HepG2 (cell line): ENCODE measurements around the gene MYO15A. TPM values are rescaled to one million over a fixed set of nuclear protein-coding genes. Genes with fewer than 3 reads are reported as not detected.
A peak's percentile ranks its signal among the peaks of the same experiment; 100 is the strongest.

Experiments
- CERS6 ChIP-seq: sonication (generic); formaldehyde crosslinking; IDR thresholded peaks from 2 replicates; pipeline ENCODE4 v1.5.0; 2020; ENCODE audit warnings: missing genetic modification reagents
- MAF1 ChIP-seq: sonication (generic); formaldehyde crosslinking; IDR thresholded peaks from 2 replicates; pipeline ENCODE4 v1.5.0; 2020; ENCODE audit warnings: missing genetic modification reagents, borderline replicate concordance
- MED1 ChIP-seq: sonication (generic); formaldehyde crosslinking; IDR thresholded peaks from 2 replicates; pipeline ENCODE4 v1.4.0; 2020; ENCODE audit warnings: missing genetic modification reagents
- MXI1 ChIP-seq: IDR thresholded peaks from 3 replicates; pipeline ENCODE4 v1.6.1; 2012; ENCODE audit warnings: low read depth, low read length, inconsistent platforms, borderline replicate concordance
- SCMH1 ChIP-seq: sonication (generic); formaldehyde crosslinking; IDR thresholded peaks from 2 replicates; pipeline ENCODE4 v1.9.0; 2021; ENCODE audit warnings: missing genetic modification reagents, mild to moderate bottlenecking, borderline replicate concordance
- ZNF275 ChIP-seq: sonication (generic); formaldehyde crosslinking; IDR thresholded peaks from 2 replicates; pipeline ENCODE4 v1.8.0; 2022; ENCODE audit warnings: missing genetic modification reagents, mild to moderate bottlenecking, inconsistent platforms, borderline replicate concordance
- ZNF768 ChIP-seq: sonication (generic); formaldehyde crosslinking; IDR thresholded peaks from 2 replicates; pipeline ENCODE4 v1.4.0; 2020; ENCODE audit warnings: missing genetic modification reagents
- polyA plus RNA-seq, 8 experiments: library from polyadenylated mRNA; depleted of rRNA in 3 of 8; stranded (reverse) in 7 of 8; unstranded in 1 of 8; fragments of >200 nt; fragmentation: Illumina TruSeq in 4 of 8; extraction: Trizol in 4 of 8; gene quantifications; 2 replicates each; pipeline versions ENCODE4 v1.2.1 to v1.2.3, GENCODE V29; 2011 to 2016; ENCODE audit warnings: low read depth in 4 of 8, missing spikeins in 1 of 8, mixed read lengths in 1 of 8; ENCODE audit not compliant: insufficient read depth in 1 of 8
- total RNA-seq, 5 experiments: library from RNA; depleted of rRNA; stranded (reverse); fragments of >200 nt; fragmentation: Illumina TruSeq; extraction: Trizol; gene quantifications; 2 replicates each; pipeline ENCODE4 v1.2.3, GENCODE V29; 2016; ENCODE audit warnings: low read depth in 1 of 5
- TF ChIP-seq, protein P1 (sequence below): sonication (generic); formaldehyde crosslinking; IDR thresholded peaks from 2 replicates; pipeline ENCODE4 v1.4.0; 2020; ENCODE audit warnings: missing genetic modification reagents
- TF ChIP-seq, protein P2 (sequence below): sonication (generic); formaldehyde crosslinking; IDR thresholded peaks from 2 replicates; pipeline ENCODE4 v1.8.0; 2022; ENCODE audit warnings: mild to moderate bottlenecking, missing genetic modification reagents, moderate library complexity

The MYO15A gene
- total and polyA plus RNA-seq, 2 of the 13 experiments (the other 11 are each of a cell fraction or from before 2014, with no cell fraction given), result 0.07 to 0.20 TPM

DNA sequence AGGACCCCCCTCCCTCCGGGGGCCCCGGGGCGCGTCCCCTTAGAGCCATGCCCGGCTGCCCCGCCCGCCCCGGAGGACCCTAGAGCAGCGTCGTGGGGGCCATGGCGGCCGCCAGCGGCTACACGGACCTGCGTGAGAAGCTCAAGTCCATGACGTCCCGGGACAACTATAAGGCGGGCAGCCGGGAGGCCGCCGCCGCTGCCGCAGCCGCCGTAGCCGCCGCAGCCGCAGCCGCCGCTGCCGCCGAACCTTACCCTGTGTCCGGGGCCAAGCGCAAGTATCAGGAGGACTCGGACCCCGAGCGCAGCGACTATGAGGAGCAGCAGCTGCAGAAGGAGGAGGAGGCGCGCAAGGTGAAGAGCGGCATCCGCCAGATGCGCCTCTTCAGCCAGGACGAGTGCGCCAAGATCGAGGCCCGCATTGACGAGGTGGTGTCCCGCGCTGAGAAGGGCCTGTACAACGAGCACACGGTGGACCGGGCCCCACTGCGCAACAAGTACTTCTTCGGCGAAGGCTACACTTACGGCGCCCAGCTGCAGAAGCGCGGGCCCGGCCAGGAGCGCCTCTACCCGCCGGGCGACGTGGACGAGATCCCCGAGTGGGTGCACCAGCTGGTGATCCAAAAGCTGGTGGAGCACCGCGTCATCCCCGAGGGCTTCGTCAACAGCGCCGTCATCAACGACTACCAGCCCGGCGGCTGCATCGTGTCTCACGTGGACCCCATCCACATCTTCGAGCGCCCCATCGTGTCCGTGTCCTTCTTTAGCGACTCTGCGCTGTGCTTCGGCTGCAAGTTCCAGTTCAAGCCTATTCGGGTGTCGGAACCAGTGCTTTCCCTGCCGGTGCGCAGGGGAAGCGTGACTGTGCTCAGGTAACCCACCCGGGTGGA lies 75.8 kb downstream of the MYO15A start (continued):
- TF ChIP-seq ZNF275 (CRISPR knock-in tag) (no peak), SCMH1 (CRISPR knock-in tag) (no peak), MED1 (CRISPR knock-in tag) (no peak), CERS6 (CRISPR knock-in tag) (no peak), MXI1 (0 out of 3 replicates have a peak, but pooled peaks have one; percentile 22), MAF1 (CRISPR knock-in tag) (0 out of 2 replicates have a peak, but pooled peaks have one; percentile 28), ZNF768 (CRISPR knock-in tag) (0 out of 2 replicates have a peak, but pooled peaks have one; percentile 6)
- TF ChIP-seq, protein P1, sequence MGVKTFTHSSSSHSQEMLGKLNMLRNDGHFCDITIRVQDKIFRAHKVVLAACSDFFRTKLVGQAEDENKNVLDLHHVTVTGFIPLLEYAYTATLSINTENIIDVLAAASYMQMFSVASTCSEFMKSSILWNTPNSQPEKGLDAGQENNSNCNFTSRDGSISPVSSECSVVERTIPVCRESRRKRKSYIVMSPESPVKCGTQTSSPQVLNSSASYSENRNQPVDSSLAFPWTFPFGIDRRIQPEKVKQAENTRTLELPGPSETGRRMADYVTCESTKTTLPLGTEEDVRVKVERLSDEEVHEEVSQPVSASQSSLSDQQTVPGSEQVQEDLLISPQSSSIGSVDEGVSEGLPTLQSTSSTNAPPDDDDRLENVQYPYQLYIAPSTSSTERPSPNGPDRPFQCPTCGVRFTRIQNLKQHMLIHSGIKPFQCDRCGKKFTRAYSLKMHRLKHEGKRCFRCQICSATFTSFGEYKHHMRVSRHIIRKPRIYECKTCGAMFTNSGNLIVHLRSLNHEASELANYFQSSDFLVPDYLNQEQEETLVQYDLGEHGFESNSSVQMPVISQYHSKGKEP, result no peak
- TF ChIP-seq, protein P2, sequence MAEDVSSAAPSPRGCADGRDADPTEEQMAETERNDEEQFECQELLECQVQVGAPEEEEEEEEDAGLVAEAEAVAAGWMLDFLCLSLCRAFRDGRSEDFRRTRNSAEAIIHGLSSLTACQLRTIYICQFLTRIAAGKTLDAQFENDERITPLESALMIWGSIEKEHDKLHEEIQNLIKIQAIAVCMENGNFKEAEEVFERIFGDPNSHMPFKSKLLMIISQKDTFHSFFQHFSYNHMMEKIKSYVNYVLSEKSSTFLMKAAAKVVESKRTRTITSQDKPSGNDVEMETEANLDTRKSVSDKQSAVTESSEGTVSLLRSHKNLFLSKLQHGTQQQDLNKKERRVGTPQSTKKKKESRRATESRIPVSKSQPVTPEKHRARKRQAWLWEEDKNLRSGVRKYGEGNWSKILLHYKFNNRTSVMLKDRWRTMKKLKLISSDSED (CRISPR knock-in tag), result no peak
